GM18909 (cell line): ENCODE data around the gene CFI.

Experiments
- ATAC-seq: cut with Tn5 transposase; IDR thresholded peaks from one replicate; pipeline ENCODE4 v1.9.1; 2021; ENCODE audit warnings: mild to moderate bottlenecking; ENCODE audit not compliant: unreplicated experiment, poor library complexity

Gene CFI

DNA sequence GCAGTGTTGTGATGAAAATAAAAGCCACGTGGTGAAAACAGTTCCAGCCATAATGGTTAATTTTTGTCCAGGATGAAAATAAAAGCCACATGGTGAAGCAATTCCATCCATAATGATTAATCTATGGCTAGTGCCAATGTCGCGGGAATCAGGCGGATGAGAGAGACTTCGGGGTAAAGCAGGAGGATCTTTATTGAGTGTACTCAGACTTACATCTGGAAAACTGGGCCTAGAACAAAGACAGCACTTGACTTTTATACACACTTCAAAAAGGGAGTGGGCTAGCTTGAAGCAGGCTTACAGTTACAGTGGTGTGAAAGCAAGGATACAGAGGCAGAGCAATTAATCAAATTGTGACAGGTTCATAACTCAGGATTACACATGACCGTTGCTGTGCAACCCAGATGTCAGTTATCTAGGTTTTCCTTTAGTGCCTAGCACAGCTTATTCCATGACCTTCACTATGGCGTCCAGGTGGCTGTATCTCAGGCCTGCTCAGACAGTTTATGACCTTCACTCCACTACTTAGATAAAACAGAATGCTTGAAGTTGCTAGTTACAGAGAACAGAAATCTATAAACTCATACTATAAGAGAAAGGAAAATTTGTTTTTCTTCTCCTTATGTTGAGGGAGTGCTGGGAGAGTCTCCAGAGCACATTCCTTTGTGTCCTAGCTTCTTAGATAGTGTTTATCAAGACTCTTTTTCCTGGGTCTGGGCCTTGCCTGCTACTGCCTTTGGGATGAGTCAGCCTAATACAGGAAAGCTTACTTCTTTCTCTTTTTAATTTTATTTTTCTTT, 66.0 kb downstream of the CFI start:
- ATAC-seq: no peak

DNA sequence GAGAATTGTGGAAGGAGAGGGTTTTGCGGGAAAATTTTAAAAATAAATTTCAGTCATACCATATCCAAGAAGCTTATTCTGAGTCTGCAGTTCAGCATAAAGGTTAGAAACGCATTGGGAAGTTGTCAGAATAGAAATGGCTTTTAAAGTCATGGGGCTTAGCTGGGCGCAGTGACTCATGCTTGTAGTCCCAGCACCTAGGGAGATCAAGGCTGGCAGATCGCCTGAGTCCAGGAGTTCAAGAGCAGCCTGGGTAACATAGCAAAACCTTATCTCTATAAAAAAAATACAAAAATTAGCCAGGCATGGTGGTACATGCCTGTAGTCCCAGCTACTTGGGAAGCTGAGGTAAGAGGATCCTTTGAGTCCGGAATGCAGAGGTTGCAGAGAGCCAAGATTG, 68.1 kb downstream of the CFI start:
- no peak for ATAC-seq

- no peak for ATAC-seq
Observed at GRCh38 chr4:109730619-109731545, 70.9 kb downstream of the CFI start.

GRCh38 chr4:109729718-109730618, 71.8 kb downstream of the CFI start, which contains the start of gene PLA2G12A:
PLA2G12A (minus strand) TSS chr4:109730070; CDS start chr4:109729809, 261 bp downstream.
- peak; percentile 88 for ATAC-seq

GRCh38 chr4:109729117-109729717, 72.6 kb downstream of the CFI start:
- ATAC-seq: no peak

DNA sequence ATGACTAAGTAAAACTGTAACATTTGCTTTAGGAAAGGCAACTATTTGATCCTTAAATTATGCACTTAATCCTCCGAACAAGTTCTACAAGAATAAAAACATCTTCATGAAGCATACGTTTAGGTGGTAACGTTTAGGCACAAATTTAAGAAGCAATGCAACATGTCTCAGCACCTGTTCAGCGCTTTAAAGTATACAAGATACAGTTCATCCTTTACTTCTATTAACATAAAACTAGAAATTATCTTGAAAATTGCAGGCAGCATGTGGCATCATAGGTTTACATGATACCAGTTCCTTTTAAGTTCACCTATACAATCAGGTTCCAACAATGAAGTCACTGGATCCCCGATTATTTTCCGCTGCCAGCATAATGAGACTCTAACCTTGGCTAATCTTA, 73.4 kb downstream of the CFI start:
- ATAC-seq: no peak

DNA sequence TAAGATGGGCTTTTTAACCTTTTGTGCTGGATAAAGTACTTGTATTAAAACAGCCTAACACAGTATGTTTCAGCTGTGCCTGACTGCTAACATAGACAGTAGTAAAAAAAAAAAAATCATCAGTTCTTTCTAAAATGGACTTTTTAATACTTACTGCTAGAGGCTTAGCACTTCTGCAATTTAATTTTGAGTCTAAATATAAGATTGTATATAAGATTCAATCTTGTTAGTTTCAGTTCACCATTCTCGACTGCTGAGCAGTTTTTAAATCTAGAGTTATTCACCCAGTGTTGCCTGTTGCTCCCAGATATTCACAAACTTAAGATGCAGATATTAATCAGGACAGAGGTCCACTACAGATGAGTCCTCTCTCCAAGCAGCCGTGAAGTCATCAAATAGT, 78.7 kb downstream of the CFI start:
- no peak for ATAC-seq

DNA sequence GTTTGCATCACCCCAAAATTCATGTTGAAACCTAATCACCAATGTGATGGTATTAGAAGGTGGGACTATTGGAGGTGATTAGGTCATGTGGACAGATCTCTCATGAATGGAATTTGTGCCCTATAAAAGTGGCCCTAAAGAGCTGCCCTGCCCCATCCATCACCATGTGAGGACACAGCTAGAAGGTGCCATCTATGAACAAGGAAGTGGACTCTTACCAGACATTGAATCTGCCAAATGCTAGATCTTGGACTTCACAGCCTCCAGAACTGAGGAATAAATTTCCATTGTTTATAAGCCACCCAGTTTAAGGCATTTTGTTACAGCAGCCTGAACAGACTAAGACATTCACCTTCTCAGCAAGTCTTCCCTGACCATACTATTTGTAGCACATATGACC, 79.4 kb downstream of the CFI start:
- no peak for ATAC-seq

GRCh38 chr4:109721033-109721432, 80.8 kb downstream of the CFI start:
- no peak for ATAC-seq

- ATAC-seq: no peak
Observed at GRCh38 chr4:109719604-109720003, 82.2 kb downstream of the CFI start.

GRCh38 chr4:109718759-109719158, 83.0 kb downstream of the CFI start:
- no peak for ATAC-seq

- no peak for ATAC-seq
Observed at GRCh38 chr4:109713500-109713899, 88.3 kb downstream of the CFI start.

DNA sequence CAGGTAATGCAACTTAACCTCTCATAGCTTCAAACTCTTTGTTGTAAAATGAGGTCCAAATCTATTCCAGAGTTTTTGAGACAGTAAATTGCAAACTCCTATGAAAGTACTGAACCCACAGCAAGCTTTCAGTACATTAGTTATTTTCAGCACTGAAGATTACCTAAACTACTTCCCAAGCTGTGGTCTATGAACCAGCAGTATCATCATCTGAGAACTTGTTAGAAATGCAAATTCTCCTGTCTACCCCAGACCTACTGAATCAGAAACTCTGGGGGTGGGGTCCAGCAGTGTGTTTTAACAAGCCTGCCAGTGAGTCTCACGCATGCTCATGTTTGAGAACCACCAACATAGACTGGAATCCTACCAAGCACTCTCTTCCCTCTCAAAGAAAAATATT, 92.8 kb downstream of the CFI start:
- ATAC-seq: peak; percentile 97

DNA sequence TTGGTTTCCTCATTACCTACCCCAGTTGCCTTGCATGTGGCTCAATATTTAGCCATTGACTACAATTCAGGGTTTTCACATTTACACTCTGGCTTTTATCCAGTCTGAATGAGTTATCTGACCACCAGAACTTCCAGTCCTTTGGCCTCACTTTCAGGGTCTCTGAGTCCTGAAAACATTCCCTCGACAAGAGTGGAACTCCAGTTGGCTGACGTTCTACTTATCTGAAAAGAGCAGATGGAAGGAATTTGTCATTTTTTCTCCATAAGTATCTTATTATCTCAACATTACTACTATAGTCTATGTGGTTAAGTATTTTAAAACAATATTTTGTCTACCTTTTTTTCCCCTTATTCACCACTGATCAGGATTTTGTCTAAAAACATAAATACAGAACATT, 93.4 kb downstream of the CFI start:
- no peak for ATAC-seq

- no peak for ATAC-seq
Observed at GRCh38 chr4:109703664-109704361, 98.0 kb downstream of the CFI start.

GRCh38 chr4:109702950-109703663, 98.7 kb downstream of the CFI start, which contains the start of gene CASP6:
CASP6 (minus strand) TSS chr4:109703445; CDS start chr4:109703395, 50 bp downstream.
- ATAC-seq: peak; percentile 81

- no peak for ATAC-seq
Observed at GRCh38 chr4:109701566-109702410, 100.0 kb downstream of the CFI start.
